MCF 10A (cell line): ENCODE measurements around the gene MMAB. TPM values are rescaled to one million over a fixed set of nuclear protein-coding genes. Genes with fewer than 3 reads are reported as not detected.

Source experiments
- BruUV-seq: library from RNA; stranded (reverse); fragments of 400-500 nt; replicated peaks from 2 replicates; lab custom pipeline; 2021; lab: Mats Ljungman, UMichigan
- CTCF ChIA-PET: fragments of 300-600 bp; sonication (Branson Sonifier 250); formaldehyde crosslinking; extraction: SDS; loops from one replicate; lab custom pipeline; 2021; ENCODE audit warnings: antibody characterized with exemption, inconsistent platforms; lab: Yijun Ruan, JAX
- POLR2A ChIA-PET: fragments of 300-600, 350-650 bp; sonication (Branson Sonifier 250); formaldehyde crosslinking; extraction: SDS; loops from one replicate; lab custom pipeline; 2020; ENCODE audit warnings: antibody characterized with exemption, inconsistent platforms; lab: Yijun Ruan, JAX
- DNase-seq: peaks from one replicate; pipeline ENCODE4 v3.0.0-alpha.2; 2018; ENCODE audit not compliant: unreplicated experiment
- H3K27ac Mint-ChIP-seq: one replicate; pipeline ENCODE4 v1.8.0; 2022; ENCODE audit warnings: mild to moderate bottlenecking, low read depth, mixed read lengths; ENCODE audit not compliant: unreplicated experiment
- H3K27me3 Mint-ChIP-seq: one replicate; pipeline ENCODE4 v1.8.0; 2022; ENCODE audit warnings: mixed read lengths; ENCODE audit not compliant: insufficient read depth, unreplicated experiment
- H3K36me3 Mint-ChIP-seq: one replicate; pipeline ENCODE4 v1.8.0; 2022; ENCODE audit warnings: mild to moderate bottlenecking, moderate library complexity, mixed read lengths; ENCODE audit not compliant: insufficient read depth, unreplicated experiment
- H3K4me1 Mint-ChIP-seq: one replicate; pipeline ENCODE4 v1.8.0; 2022; ENCODE audit warnings: mixed read lengths; ENCODE audit not compliant: insufficient read depth, unreplicated experiment
- H3K4me3 Mint-ChIP-seq: one replicate; pipeline ENCODE4 v1.8.0; 2022; ENCODE audit warnings: mild to moderate bottlenecking, moderate library complexity, mixed read lengths; ENCODE audit not compliant: unreplicated experiment
- H3K9me3 Mint-ChIP-seq: one replicate; pipeline ENCODE4 v1.8.0; 2022; ENCODE audit warnings: mixed read lengths; ENCODE audit not compliant: unreplicated experiment
- CTCF ChIP-seq: fragments of 200-600 bp; IDR thresholded peaks from one replicate; pipeline ENCODE4 v1.8.0; 2022; ENCODE audit warnings: antibody characterized with exemption, mild to moderate bottlenecking; ENCODE audit not compliant: unreplicated experiment
- intact Hi-C: fragments of 100-400 bp; cut with micrococcal nuclease; formaldehyde crosslinking; loops from 2 replicates; pipeline ENCODE4 v1.14.1; 2022
- total RNA-seq: library from RNA; stranded (reverse); gene quantifications from 2 replicates; pipeline ENCODE4 v1.2.3, GENCODE V29; 2022

Gene MMAB
- total RNA-seq, 1 experiment from 2014 or later: 59.2 TPM

DNA sequence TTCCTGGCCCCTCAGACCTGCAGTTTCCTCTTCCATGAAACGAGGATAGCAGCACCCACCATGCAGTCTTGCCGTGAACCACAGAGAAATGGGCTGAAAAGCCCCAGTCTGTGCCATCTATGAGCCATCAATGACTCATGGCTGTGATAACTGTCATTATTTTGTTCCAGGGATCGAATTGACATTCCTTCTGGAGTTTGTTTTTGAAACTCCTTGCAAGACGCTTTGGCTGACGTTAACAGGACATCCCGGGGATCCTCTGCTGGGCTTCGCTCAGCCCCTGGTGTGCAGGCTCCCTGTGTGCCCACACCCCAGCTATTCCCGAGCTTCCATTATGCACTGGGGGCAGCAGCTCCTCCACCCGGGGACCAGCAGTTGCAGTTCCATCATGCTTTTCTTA lies 33.8 kb downstream of the MMAB start:
- intact Hi-C loops: no loop called here
- ChIA-PET CTCF (interaction anchor here (1.1 to 1.3 kb wide), 2 partner anchors 20 to 236 kb away, joined by 3 to 4 read pairs; no protein-coding TSS in a partner anchor), POLR2A (interaction anchor here (0.5 to 1.3 kb wide), 3 partner anchors 17 to 42 kb away, joined by 3 to 7 read pairs (median 4); no protein-coding TSS in a partner anchor)
- H3K27ac Mint-ChIP-seq: no peak overlapping the region
- no peak for TF ChIP-seq CTCF
- peak; percentile 17 for DNase-seq
- no peaks in the 10 kb centered on the region for H3K9me3 Mint-ChIP-seq
- peaks cover 5% of the 10 kb centered on the region for H3K4me1 Mint-ChIP-seq
- H3K4me3 Mint-ChIP-seq: no peak overlapping the region
- H3K36me3 Mint-ChIP-seq: no peaks in the 10 kb centered on the region
- no peaks in the 10 kb centered on the region for H3K27me3 Mint-ChIP-seq
- BruUV-seq: no TSS peak

GRCh38 chr12:109538191-109538863 lies 35.0 kb downstream of the MMAB start:
- intact Hi-C loops: no loop called here
- Mint-ChIP-seq H3K4me3 (no peak overlapping the region), H3K9me3 (no peaks in the 10 kb centered on the region), H3K4me1 (peaks cover 5% of the 10 kb centered on the region), H3K27ac (no peak overlapping the region), H3K27me3 (no peaks in the 10 kb centered on the region), H3K36me3 (no peaks in the 10 kb centered on the region)
- ChIA-PET POLR2A (no interaction called here), CTCF (interaction anchor here (0.6 to 1.8 kb wide), 3 partner anchors 18 to 237 kb away, joined by 3 to 5 read pairs (median 4); no protein-coding TSS in a partner anchor)
- no peak for DNase-seq
- no peak for TF ChIP-seq CTCF
- no TSS peak for BruUV-seq

DNA sequence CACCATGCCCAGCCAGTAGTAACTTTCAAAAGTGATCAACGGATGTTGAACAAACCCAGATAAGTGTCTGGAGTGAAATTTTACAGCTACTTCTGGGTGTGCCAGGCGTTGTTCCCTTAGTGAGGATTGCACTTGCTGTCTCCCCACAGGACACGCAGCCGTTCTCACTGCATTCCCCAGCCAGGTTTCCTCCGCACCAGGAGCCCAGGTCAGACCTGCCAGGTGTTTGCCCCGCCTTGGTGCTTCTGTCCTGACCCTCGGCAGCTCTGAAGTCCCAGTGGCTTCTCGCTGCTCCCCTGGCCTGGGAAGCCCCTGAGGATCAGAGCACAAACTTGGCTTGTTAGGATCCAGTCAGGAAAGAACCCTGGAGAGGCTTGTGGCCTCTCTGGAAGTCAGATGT lies 36.2 kb downstream of the MMAB start:
- Mint-ChIP-seq H3K4me1 (peaks cover 5% of the 10 kb centered on the region), H3K27me3 (no peaks in the 10 kb centered on the region), H3K4me3 (no peak overlapping the region), H3K9me3 (no peaks in the 10 kb centered on the region), H3K27ac (no peak overlapping the region), H3K36me3 (no peaks in the 10 kb centered on the region)
- POLR2A ChIA-PET: interaction anchor here (0.6 kb wide), 2 partner anchors 74 to 76 kb away, joined by 3 to 4 read pairs; no protein-coding TSS in a partner anchor
- intact Hi-C loops: no loop called here
- no TSS peak for BruUV-seq
- TF ChIP-seq CTCF: no peak
- DNase-seq: no peak
- CTCF ChIA-PET: interaction anchor here (1.8 kb wide), 1 partner anchor 17 kb away, joined by 5 read pairs; no protein-coding TSS in a partner anchor

DNA sequence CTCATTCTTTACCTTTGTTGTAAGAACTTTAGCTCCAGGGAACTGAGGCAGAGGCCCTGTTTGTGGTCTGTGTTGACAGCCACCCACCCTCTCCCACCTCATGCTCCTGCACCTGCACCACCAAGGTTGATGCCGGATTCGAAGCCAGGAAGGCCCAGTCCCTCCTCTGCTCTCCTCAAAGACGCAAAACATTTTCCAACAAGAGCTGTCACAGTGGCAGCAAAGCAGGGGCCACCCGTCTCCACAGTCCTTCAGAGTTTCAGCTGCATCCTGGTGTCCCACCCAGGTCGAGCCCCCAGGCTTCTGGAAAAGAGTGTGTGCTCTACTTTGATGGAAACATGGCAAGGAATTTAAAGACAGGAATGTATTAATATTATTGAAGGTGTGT lies 37.4 kb downstream of the MMAB start:
- ChIA-PET POLR2A (no interaction called here), CTCF (interaction anchor here (0.6 to 1.2 kb wide), 2 partner anchors 18 to 785 kb away, joined by 3 to 4 read pairs; no protein-coding TSS in a partner anchor)
- no peaks in the 10 kb centered on the region for H3K27me3 Mint-ChIP-seq
- no peak for DNase-seq
- no peak for TF ChIP-seq CTCF
- no peak overlapping the region for H3K27ac Mint-ChIP-seq
- no TSS peak for BruUV-seq
- intact Hi-C loops: no loop called here
- no peaks in the 10 kb centered on the region for H3K4me1 Mint-ChIP-seq
- no peaks in the 10 kb centered on the region for H3K9me3 Mint-ChIP-seq
- peaks cover 6% of the 10 kb centered on the region for H3K36me3 Mint-ChIP-seq
- no peak overlapping the region for H3K4me3 Mint-ChIP-seq
